ENCODE measurements around the gene UBE4A. TPM values are rescaled to one million over a fixed set of nuclear protein-coding genes. Genes with fewer than 3 reads are reported as not detected.

The UBE4A gene
- total RNA-seq, 1 donor from 2014 or later = 44.0 TPM

DNA sequence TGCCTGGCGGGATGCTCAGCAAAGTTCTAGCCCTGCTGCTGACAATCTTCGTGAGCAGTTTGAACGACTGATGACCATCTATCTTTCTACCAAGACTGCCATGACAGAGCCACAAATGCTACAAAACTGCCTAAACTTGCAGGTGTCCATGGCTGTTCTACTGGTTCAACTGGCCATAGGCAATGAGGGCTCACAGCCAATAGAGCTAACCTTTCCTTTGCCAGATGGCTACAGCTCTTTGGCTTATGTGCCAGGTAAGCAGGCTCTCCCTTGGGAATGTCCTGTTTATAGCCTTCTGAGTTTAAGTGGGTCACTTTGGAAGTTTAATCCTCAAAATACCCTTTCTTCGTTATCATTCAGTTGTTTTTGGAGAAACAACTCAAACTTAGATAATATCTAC lies 20.1 kb downstream of the UBE4A start:
- H3K36me3 Mint-ChIP-seq (ENCODE audit: unreplicated experiment) = no peaks in the 10 kb centered on the region
- H3K27ac Mint-ChIP-seq (ENCODE audit: unreplicated experiment) = no peak overlapping the region
- H3K27me3 Mint-ChIP-seq (ENCODE audit: unreplicated experiment) = no peaks in the 10 kb centered on the region
- H3K4me1 Mint-ChIP-seq (ENCODE audit: low read depth, unreplicated experiment) = no peaks in the 10 kb centered on the region
- TF ChIP-seq, protein P1, sequence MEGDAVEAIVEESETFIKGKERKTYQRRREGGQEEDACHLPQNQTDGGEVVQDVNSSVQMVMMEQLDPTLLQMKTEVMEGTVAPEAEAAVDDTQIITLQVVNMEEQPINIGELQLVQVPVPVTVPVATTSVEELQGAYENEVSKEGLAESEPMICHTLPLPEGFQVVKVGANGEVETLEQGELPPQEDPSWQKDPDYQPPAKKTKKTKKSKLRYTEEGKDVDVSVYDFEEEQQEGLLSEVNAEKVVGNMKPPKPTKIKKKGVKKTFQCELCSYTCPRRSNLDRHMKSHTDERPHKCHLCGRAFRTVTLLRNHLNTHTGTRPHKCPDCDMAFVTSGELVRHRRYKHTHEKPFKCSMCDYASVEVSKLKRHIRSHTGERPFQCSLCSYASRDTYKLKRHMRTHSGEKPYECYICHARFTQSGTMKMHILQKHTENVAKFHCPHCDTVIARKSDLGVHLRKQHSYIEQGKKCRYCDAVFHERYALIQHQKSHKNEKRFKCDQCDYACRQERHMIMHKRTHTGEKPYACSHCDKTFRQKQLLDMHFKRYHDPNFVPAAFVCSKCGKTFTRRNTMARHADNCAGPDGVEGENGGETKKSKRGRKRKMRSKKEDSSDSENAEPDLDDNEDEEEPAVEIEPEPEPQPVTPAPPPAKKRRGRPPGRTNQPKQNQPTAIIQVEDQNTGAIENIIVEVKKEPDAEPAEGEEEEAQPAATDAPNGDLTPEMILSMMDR (IDR thresholded peaks at IDR 0.05; ENCODE audit: partially characterized antibody, unreplicated experiment) = no peak
- no peaks in the 10 kb centered on the region for H3K9me3 Mint-ChIP-seq (ENCODE audit: unreplicated experiment)
- H3K4me3 Mint-ChIP-seq (ENCODE audit: unreplicated experiment) = no peak overlapping the region
- no peak for DNase-seq

DNA sequence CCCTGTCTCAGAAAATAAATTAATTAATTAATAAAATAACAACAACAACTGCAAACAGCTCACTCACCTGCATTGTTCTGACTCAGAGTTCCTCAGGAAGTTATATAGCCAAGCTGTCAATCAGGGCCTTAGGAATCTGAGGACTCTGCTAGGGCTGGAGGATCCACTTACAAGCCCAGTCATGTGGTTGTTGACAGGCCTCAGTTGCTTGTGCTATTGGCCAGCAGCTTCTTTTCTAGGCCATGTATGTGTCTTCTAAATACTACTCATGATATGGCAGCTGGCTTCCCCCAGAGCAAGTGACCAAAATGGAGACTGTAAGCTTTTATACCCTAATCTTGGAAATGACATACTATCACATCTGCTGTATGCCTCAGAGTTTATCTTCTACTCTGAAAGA lies 21.2 kb downstream of the UBE4A start:
- no peaks in the 10 kb centered on the region for H3K36me3 Mint-ChIP-seq (ENCODE audit: unreplicated experiment)
- H3K9me3 Mint-ChIP-seq (ENCODE audit: unreplicated experiment) = no peaks in the 10 kb centered on the region
- no peaks in the 10 kb centered on the region for H3K4me1 Mint-ChIP-seq (ENCODE audit: low read depth, unreplicated experiment)
- DNase-seq = no peak
- H3K4me3 Mint-ChIP-seq (ENCODE audit: unreplicated experiment) = no peak overlapping the region
- TF ChIP-seq, protein P1 (IDR thresholded peaks at IDR 0.05; ENCODE audit: partially characterized antibody, unreplicated experiment) = no peak
- H3K27ac Mint-ChIP-seq (ENCODE audit: unreplicated experiment) = no peak overlapping the region
- H3K27me3 Mint-ChIP-seq (ENCODE audit: unreplicated experiment) = no peaks in the 10 kb centered on the region

DNA sequence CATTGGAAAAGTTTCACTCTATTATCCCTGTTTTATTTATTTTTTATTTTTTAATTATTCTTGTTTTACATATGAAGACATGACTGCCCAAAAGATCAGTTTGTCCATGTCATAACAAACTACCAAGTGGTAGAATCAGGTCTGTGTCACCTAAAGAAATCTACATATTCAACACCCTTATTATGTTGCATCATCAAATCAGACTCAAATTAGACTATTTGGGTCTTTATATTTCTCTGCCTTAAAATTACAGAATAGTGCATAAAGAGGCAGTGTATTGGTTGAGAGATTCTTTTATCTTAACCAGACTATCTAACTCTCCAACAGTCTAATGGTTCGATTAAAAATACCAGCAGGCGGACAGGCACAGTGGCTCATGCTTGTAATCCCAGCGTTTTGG lies 23.6 kb downstream of the UBE4A start:
- Mint-ChIP-seq H3K27me3 (ENCODE audit: unreplicated experiment) (no peaks in the 10 kb centered on the region), H3K4me3 (ENCODE audit: unreplicated experiment) (no peak overlapping the region), H3K9me3 (ENCODE audit: unreplicated experiment) (no peaks in the 10 kb centered on the region), H3K36me3 (ENCODE audit: unreplicated experiment) (no peaks in the 10 kb centered on the region), H3K4me1 (ENCODE audit: low read depth, unreplicated experiment) (no peaks in the 10 kb centered on the region), H3K27ac (ENCODE audit: unreplicated experiment) (no peak overlapping the region)
- no peak for DNase-seq
- TF ChIP-seq, protein P1 (IDR thresholded peaks at IDR 0.05; ENCODE audit: partially characterized antibody, unreplicated experiment) = no peak

DNA sequence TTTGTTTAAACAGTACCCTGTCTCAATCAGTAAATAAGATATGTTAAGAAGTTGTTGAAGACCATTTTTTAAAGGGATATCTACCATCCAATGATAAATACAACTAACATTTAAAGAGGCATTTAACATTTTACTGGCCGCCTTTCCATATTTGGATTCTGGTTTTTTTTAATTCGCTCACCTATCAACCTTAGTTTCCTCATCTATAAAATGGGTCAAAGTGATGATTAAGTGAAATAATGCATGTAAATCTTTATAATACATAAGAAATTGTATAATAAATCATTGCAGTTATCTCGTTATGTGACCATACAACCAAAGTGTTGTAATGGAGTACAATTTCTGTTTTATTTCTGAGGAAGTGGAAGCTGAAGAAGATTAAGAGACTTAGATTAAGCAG lies 24.3 kb downstream of the UBE4A start:
- Mint-ChIP-seq H3K36me3 (ENCODE audit: unreplicated experiment) (no peaks in the 10 kb centered on the region), H3K4me1 (ENCODE audit: low read depth, unreplicated experiment) (no peaks in the 10 kb centered on the region), H3K9me3 (ENCODE audit: unreplicated experiment) (no peaks in the 10 kb centered on the region), H3K27me3 (ENCODE audit: unreplicated experiment) (no peaks in the 10 kb centered on the region), H3K27ac (ENCODE audit: unreplicated experiment) (no peak overlapping the region), H3K4me3 (ENCODE audit: unreplicated experiment) (no peak overlapping the region)
- no peak for DNase-seq
- TF ChIP-seq, protein P1 (IDR thresholded peaks at IDR 0.05; ENCODE audit: partially characterized antibody, unreplicated experiment) = no peak

DNA sequence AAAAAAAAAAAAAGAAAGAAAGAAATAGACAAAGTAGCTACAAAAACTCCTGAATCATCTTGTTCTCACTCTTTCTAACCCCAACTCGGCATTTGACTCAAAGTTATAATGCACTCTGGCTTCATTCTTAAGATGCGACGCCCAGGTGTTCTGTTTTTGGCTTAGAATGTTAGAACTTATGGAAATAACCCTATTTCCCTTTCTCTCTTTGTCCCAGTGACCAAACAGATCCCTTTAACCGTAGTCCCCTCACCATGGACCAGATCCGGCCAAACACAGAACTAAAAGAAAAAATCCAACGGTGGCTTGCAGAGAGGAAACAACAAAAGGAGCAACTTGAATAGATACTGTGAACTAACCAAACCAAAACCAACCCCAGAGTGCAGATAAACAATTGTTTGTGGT lies 36.7 kb downstream of the UBE4A start:
- Mint-ChIP-seq H3K27ac (ENCODE audit: unreplicated experiment) (no peak overlapping the region), H3K36me3 (ENCODE audit: unreplicated experiment) (no peaks in the 10 kb centered on the region)
- DNase-seq = no peak

More for the DNA sequence above, 36.7 kb downstream of the UBE4A start:
- TF ChIP-seq, protein P1 (IDR thresholded peaks at IDR 0.05; ENCODE audit: partially characterized antibody, unreplicated experiment) = no peak
- H3K4me1 Mint-ChIP-seq (ENCODE audit: low read depth, unreplicated experiment) = peaks cover 4% of the 10 kb centered on the region
- no peaks in the 10 kb centered on the region for H3K9me3 Mint-ChIP-seq (ENCODE audit: unreplicated experiment)
- H3K27me3 Mint-ChIP-seq (ENCODE audit: unreplicated experiment) = peaks cover under 1% of the 10 kb centered on the region
- H3K4me3 Mint-ChIP-seq (ENCODE audit: unreplicated experiment) = no peak overlapping the region

Measured in glutamatergic neuron (in vitro differentiated cells).